T-helper 1 cell (primary cell): ENCODE results near the gene TENT4A.
A peak's percentile ranks its signal among the peaks of the same experiment; 100 is the strongest.
"Not testable (repeated sequence)": the region's sequence is repeated elsewhere in the genome, so short reads cannot be mapped to it uniquely, and the experiment has no call there.

ENCODE experiments used
- DNase-seq, 5 donors: peaks; one replicate each; pipeline ENCODE4 v3.0.0-alpha.2; 2012 to 2020
- total RNA-seq, 4 donors: gene quantifications; one replicate each; lab custom pipeline; 2026; lab: John Stamatoyannopoulos, UW

The TENT4A gene
- 53.5 to 61.1 (median 56.2) reads per million in 4 donors for total RNA-seq

- peak in 1 of 5 donors; percentile 98 for DNase-seq
These were observed at the start of gene TENT4A for GRCh38 chr5:6713274-6714225. TSS of gene TENT4A (plus strand) at chr5:6713432. CDS start at chr5:6713984, 552 bp downstream.

GRCh38 chr5:6666762-6667161, 46.5 kb upstream of the TENT4A start:
- DNase-seq = no peak

- DNase-seq = no peak
These were observed 45.6 kb upstream of the TENT4A start for GRCh38 chr5:6667648-6668047.

GRCh38 chr5:6668717-6669116, 44.5 kb upstream of the TENT4A start:
- DNase-seq = not testable (repeated sequence)

GRCh38 chr5:6673031-6673430, 40.2 kb upstream of the TENT4A start:
- no peak for DNase-seq

GRCh38 chr5:6673963-6674362, 39.3 kb upstream of the TENT4A start:
- DNase-seq = no peak

GRCh38 chr5:6674421-6674820, 38.8 kb upstream of the TENT4A start:
- DNase-seq = no peak

GRCh38 chr5:6674886-6675285, 38.3 kb upstream of the TENT4A start:
- DNase-seq = no peak

GRCh38 chr5:6675784-6676491, 37.3 kb upstream of the TENT4A start:
- DNase-seq = no peak

GRCh38 chr5:6676702-6677101, 36.5 kb upstream of the TENT4A start:
- no peak for DNase-seq

- no peak for DNase-seq
These were observed 34.8 kb upstream of the TENT4A start for GRCh38 chr5:6678385-6678784.

- DNase-seq = no peak
These were observed 32.3 kb upstream of the TENT4A start for GRCh38 chr5:6680922-6681321.

- DNase-seq = no peak
These were observed 31.6 kb upstream of the TENT4A start for GRCh38 chr5:6681682-6682081.

GRCh38 chr5:6682239-6682638, 31.0 kb upstream of the TENT4A start:
- no peak for DNase-seq

GRCh38 chr5:6683241-6683640, 30.0 kb upstream of the TENT4A start:
- DNase-seq = no peak

- no peak for DNase-seq
These were observed 29.2 kb upstream of the TENT4A start for GRCh38 chr5:6684075-6684474.

GRCh38 chr5:6686501-6686900, 26.7 kb upstream of the TENT4A start:
- no peak for DNase-seq

GRCh38 chr5:6686915-6687409, 26.3 kb upstream of the TENT4A start:
- DNase-seq = no peak

- no peak for DNase-seq
These were observed 25.7 kb upstream of the TENT4A start for GRCh38 chr5:6687505-6687904.

GRCh38 chr5:6692906-6693305, 20.3 kb upstream of the TENT4A start:
- DNase-seq = no peak

- DNase-seq = no peak
These were observed 14.5 kb upstream of the TENT4A start for GRCh38 chr5:6698696-6699095.

GRCh38 chr5:6699357-6699756, 13.9 kb upstream of the TENT4A start:
- DNase-seq = no peak

- no peak for DNase-seq
These were observed 13.1 kb upstream of the TENT4A start for GRCh38 chr5:6700074-6700684.
